Islet precursor cell (in vitro differentiated cells): Measurements from ENCODE around the gene SF3B3.
"Not testable (repeated sequence)": the region's sequence is repeated elsewhere in the genome, so short reads cannot be mapped to it uniquely, and the experiment has no call there.

Experiments used
- DNase-seq: peaks from one replicate; pipeline ENCODE4 v3.0.0-alpha.2; 2018

SF3B3 gene

GRCh38 chr16:70512456-70512855 is 11.2 kb upstream of the SF3B3 start:
- no peak for DNase-seq

GRCh38 chr16:70520612-70521297 is 2.9 kb upstream of the SF3B3 start:
- DNase-seq = no peak

- DNase-seq = no peak
Measured at GRCh38 chr16:70522216-70523075, 1.2 kb upstream of the SF3B3 start.

- peak; percentile 87 for DNase-seq
Measured at GRCh38 chr16:70523076-70523742, 407 bp upstream of the SF3B3 start, which contains the start of gene COG4. COG4 (minus strand) TSS chr16:70523554; CDS start chr16:70523543, 11 bp downstream.

- DNase-seq = not testable (repeated sequence)
Measured at GRCh38 chr16:70524399-70524825, 796 bp downstream of the SF3B3 start.

GRCh38 chr16:70526403-70526802 is 2.8 kb downstream of the SF3B3 start:
- no peak for DNase-seq

- no peak for DNase-seq
Measured at GRCh38 chr16:70527315-70527996, 3.8 kb downstream of the SF3B3 start.

- DNase-seq = no peak
Measured at GRCh38 chr16:70529051-70529777, 5.6 kb downstream of the SF3B3 start.

- DNase-seq = not testable (repeated sequence)
Measured at GRCh38 chr16:70529954-70530353, 6.3 kb downstream of the SF3B3 start.

- no peak for DNase-seq
Measured at GRCh38 chr16:70534971-70535370, 11.4 kb downstream of the SF3B3 start.

- no peak for DNase-seq
Measured at GRCh38 chr16:70540994-70541393, 17.4 kb downstream of the SF3B3 start.

- DNase-seq = no peak
Measured at GRCh38 chr16:70544548-70544947, 20.9 kb downstream of the SF3B3 start.

GRCh38 chr16:70548936-70549335 is 25.3 kb downstream of the SF3B3 start:
- DNase-seq = no peak

- DNase-seq = no peak
Measured at GRCh38 chr16:70550082-70550481, 26.5 kb downstream of the SF3B3 start.

- no peak for DNase-seq
Measured at GRCh38 chr16:70551788-70552187, 28.2 kb downstream of the SF3B3 start.

GRCh38 chr16:70552675-70553074 is 29.1 kb downstream of the SF3B3 start:
- no peak for DNase-seq

GRCh38 chr16:70553645-70554044 is 30.0 kb downstream of the SF3B3 start:
- no peak for DNase-seq

GRCh38 chr16:70556063-70556462 is 32.4 kb downstream of the SF3B3 start:
- no peak for DNase-seq

GRCh38 chr16:70561623-70562022 is 38.0 kb downstream of the SF3B3 start:
- no peak for DNase-seq

GRCh38 chr16:70563636-70564035 is 40.0 kb downstream of the SF3B3 start:
- DNase-seq = no peak

GRCh38 chr16:70565053-70565452 is 41.4 kb downstream of the SF3B3 start:
- DNase-seq = peak; percentile 21

- peak; percentile 32 for DNase-seq
Measured at GRCh38 chr16:70568601-70569237, 45.1 kb downstream of the SF3B3 start.
